ENCODE data around the gene SMAD3.

- TF ChIP-seq CTCF (IDR thresholded peaks at IDR 0.05; ENCODE audit: low read depth, low read length, missing input control): no peak
- TF ChIP-seq, protein P1, sequence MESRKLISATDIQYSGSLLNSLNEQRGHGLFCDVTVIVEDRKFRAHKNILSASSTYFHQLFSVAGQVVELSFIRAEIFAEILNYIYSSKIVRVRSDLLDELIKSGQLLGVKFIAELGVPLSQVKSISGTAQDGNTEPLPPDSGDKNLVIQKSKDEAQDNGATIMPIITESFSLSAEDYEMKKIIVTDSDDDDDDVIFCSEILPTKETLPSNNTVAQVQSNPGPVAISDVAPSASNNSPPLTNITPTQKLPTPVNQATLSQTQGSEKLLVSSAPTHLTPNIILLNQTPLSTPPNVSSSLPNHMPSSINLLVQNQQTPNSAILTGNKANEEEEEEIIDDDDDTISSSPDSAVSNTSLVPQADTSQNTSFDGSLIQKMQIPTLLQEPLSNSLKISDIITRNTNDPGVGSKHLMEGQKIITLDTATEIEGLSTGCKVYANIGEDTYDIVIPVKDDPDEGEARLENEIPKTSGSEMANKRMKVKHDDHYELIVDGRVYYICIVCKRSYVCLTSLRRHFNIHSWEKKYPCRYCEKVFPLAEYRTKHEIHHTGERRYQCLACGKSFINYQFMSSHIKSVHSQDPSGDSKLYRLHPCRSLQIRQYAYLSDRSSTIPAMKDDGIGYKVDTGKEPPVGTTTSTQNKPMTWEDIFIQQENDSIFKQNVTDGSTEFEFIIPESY (IDR thresholded peaks at IDR 0.05): no peak
- TF ChIP-seq, protein P2, sequence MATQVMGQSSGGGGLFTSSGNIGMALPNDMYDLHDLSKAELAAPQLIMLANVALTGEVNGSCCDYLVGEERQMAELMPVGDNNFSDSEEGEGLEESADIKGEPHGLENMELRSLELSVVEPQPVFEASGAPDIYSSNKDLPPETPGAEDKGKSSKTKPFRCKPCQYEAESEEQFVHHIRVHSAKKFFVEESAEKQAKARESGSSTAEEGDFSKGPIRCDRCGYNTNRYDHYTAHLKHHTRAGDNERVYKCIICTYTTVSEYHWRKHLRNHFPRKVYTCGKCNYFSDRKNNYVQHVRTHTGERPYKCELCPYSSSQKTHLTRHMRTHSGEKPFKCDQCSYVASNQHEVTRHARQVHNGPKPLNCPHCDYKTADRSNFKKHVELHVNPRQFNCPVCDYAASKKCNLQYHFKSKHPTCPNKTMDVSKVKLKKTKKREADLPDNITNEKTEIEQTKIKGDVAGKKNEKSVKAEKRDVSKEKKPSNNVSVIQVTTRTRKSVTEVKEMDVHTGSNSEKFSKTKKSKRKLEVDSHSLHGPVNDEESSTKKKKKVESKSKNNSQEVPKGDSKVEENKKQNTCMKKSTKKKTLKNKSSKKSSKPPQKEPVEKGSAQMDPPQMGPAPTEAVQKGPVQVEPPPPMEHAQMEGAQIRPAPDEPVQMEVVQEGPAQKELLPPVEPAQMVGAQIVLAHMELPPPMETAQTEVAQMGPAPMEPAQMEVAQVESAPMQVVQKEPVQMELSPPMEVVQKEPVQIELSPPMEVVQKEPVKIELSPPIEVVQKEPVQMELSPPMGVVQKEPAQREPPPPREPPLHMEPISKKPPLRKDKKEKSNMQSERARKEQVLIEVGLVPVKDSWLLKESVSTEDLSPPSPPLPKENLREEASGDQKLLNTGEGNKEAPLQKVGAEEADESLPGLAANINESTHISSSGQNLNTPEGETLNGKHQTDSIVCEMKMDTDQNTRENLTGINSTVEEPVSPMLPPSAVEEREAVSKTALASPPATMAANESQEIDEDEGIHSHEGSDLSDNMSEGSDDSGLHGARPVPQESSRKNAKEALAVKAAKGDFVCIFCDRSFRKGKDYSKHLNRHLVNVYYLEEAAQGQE (IDR thresholded peaks at IDR 0.05): no peak
- TF ChIP-seq SP1 (IDR thresholded peaks at IDR 0.05): no peak
- TF ChIP-seq FOXA1 (IDR thresholded peaks at IDR 0.05): no peak
Observed at GRCh38 chr15:67108122-67108961, 42.9 kb downstream of the SMAD3 start.

All from liver (tissue), 3 donors.